HepG2 (cell line): Measurements from ENCODE around the gene FOSB. TPM values are rescaled to one million over a fixed set of nuclear protein-coding genes. Genes with fewer than 3 reads are reported as not detected.

Source experiments
- ARID5B ChIP-seq: IDR thresholded peaks from 2 replicates; pipeline ENCODE4 v1.4.0; 2020; ENCODE audit warnings: mild to moderate bottlenecking, missing genetic modification reagents
- EEA1 ChIP-seq: sonication (generic); formaldehyde crosslinking; IDR thresholded peaks from 2 replicates; pipeline ENCODE4 v1.5.1; 2020; ENCODE audit warnings: mild to moderate bottlenecking, missing genetic modification reagents, borderline replicate concordance
- EP300 ChIP-seq, 3 experiments: sonication (generic) in 1 of 3; formaldehyde crosslinking in 1 of 3; IDR thresholded peaks; 2 replicates each; pipeline versions ENCODE4 v1.5.1 to v1.6.1; 2011 to 2020; ENCODE audit warnings: low read depth in 2 of 3, low read length in 2 of 3, borderline replicate concordance in 1 of 3, improper control_type of control experiment in 1 of 3, mild to moderate bottlenecking in 1 of 3, missing genetic modification reagents in 1 of 3, moderate library complexity in 1 of 3
- FOXK1 ChIP-seq: sonication (generic); formaldehyde crosslinking; IDR thresholded peaks from 2 replicates; pipeline ENCODE4 v1.4.0; 2020; ENCODE audit warnings: low read depth, missing genetic modification reagents, borderline replicate concordance
- PHF8 ChIP-seq: sonication (generic); formaldehyde crosslinking; IDR thresholded peaks from 2 replicates; pipeline ENCODE4 v1.5.0; 2020; ENCODE audit warnings: missing genetic modification reagents
- POGZ ChIP-seq: sonication (generic); formaldehyde crosslinking; IDR thresholded peaks from 2 replicates; pipeline ENCODE4 v1.4.0; 2020; ENCODE audit warnings: mild to moderate bottlenecking, missing genetic modification reagents
- POLR2A ChIP-seq, 2 experiments: IDR thresholded peaks; 2 replicates each; pipeline ENCODE4 v1.6.1; 2011; ENCODE audit warnings: low read depth in 2 of 2, low read length in 2 of 2, mild to moderate bottlenecking in 1 of 2, moderate library complexity in 1 of 2; ENCODE audit not compliant: insufficient read depth in 1 of 2
- SALL1 ChIP-seq: sonication (generic); formaldehyde crosslinking; IDR thresholded peaks from 2 replicates; pipeline ENCODE4 v1.8.0; 2022; ENCODE audit warnings: mild to moderate bottlenecking, missing genetic modification reagents
- SPEN ChIP-seq: sonication (generic); formaldehyde crosslinking; IDR thresholded peaks from 2 replicates; pipeline ENCODE4 v1.5.1; 2020; ENCODE audit warnings: low read depth, mild to moderate bottlenecking, missing genetic modification reagents
- ZFP36L1 ChIP-seq: sonication (generic); formaldehyde crosslinking; IDR thresholded peaks from 2 replicates; pipeline ENCODE4 v1.8.0; 2022; ENCODE audit warnings: mild to moderate bottlenecking, missing genetic modification reagents, moderate library complexity
- ZNF318 ChIP-seq: sonication (generic); formaldehyde crosslinking; IDR thresholded peaks from 2 replicates; pipeline ENCODE4 v1.4.0; 2020; ENCODE audit warnings: mild to moderate bottlenecking, missing genetic modification reagents
- ZNF670 ChIP-seq: sonication (generic); formaldehyde crosslinking; IDR thresholded peaks from 2 replicates; pipeline ENCODE4 v1.8.0; 2022; ENCODE audit warnings: mild to moderate bottlenecking, missing genetic modification reagents, borderline replicate concordance
- ZNF780A ChIP-seq: sonication (generic); formaldehyde crosslinking; IDR thresholded peaks from 2 replicates; pipeline ENCODE4 v1.8.0; 2022; ENCODE audit warnings: mild to moderate bottlenecking, missing genetic modification reagents, moderate library complexity
- polyA plus RNA-seq, 8 experiments: library from polyadenylated mRNA; depleted of rRNA in 3 of 8; stranded (reverse) in 7 of 8; unstranded in 1 of 8; fragments of >200 nt; fragmentation: Illumina TruSeq in 4 of 8; extraction: Trizol in 4 of 8; gene quantifications; 2 replicates each; pipeline versions ENCODE4 v1.2.1 to v1.2.3, GENCODE V29; 2011 to 2016; ENCODE audit warnings: low read depth in 4 of 8, missing spikeins in 1 of 8, mixed read lengths in 1 of 8; ENCODE audit not compliant: insufficient read depth in 1 of 8
- total RNA-seq, 5 experiments: library from RNA; depleted of rRNA; stranded (reverse); fragments of >200 nt; fragmentation: Illumina TruSeq; extraction: Trizol; gene quantifications; 2 replicates each; pipeline ENCODE4 v1.2.3, GENCODE V29; 2016; ENCODE audit warnings: low read depth in 1 of 5
- TF ChIP-seq, protein P1 (sequence below): sonication (generic); formaldehyde crosslinking; IDR thresholded peaks from 2 replicates; pipeline ENCODE4 v1.5.1; 2020; ENCODE audit warnings: missing genetic modification reagents, mild to moderate bottlenecking, borderline replicate concordance

The FOSB gene
- total and polyA plus RNA-seq, 2 of the 13 experiments (the other 11 are each of a cell fraction or from before 2014, with no cell fraction given): 2.8 to 6.0 TPM

GRCh38 chr19:45467456-45468158 is at the start of gene FOSB (continued):
- TF ChIP-seq SPEN (peak; percentile 56; the same call in 1 of the 2 replicates), FOXK1 (CRISPR knock-in tag) (peak; percentile 78; the same call in 1 of the 2 replicates), SALL1 (peak; percentile 44; the same call in 1 of the 2 replicates), EP300 (IDR thresholded peaks at IDR 0.05; ENCODE audit: low read depth in 2 of 2, low read length in 2 of 2) (0 out of 4 replicates have a peak, but pooled peaks of 1 of the 2 experiments have one; percentile 18), EP300 (CRISPR knock-in tag; IDR thresholded peaks at IDR 0.05; ENCODE audit: borderline replicate concordance) (no peak; the same call in 1 of the 2 replicates), ZNF670 (CRISPR knock-in tag) (no peak), ZNF780A (CRISPR knock-in tag) (no peak), ZNF318 (CRISPR knock-in tag) (no peak), ARID5B (CRISPR knock-in tag) (0 out of 2 replicates have a peak, but pooled peaks have one; percentile 35), POGZ (CRISPR knock-in tag) (no peak), EEA1 (CRISPR knock-in tag) (no peak), POLR2A (IDR thresholded peaks at IDR 0.05; ENCODE audit: insufficient read depth in 1 of 2, low read depth in 2 of 2, low read length in 2 of 2) (peak; percentile 67 to 99; a peak in 3 of 4 replicates), PHF8 (peak; percentile 34; the same call in 1 of the 2 replicates), ZFP36L1 (no peak)
- TF ChIP-seq, protein P1, sequence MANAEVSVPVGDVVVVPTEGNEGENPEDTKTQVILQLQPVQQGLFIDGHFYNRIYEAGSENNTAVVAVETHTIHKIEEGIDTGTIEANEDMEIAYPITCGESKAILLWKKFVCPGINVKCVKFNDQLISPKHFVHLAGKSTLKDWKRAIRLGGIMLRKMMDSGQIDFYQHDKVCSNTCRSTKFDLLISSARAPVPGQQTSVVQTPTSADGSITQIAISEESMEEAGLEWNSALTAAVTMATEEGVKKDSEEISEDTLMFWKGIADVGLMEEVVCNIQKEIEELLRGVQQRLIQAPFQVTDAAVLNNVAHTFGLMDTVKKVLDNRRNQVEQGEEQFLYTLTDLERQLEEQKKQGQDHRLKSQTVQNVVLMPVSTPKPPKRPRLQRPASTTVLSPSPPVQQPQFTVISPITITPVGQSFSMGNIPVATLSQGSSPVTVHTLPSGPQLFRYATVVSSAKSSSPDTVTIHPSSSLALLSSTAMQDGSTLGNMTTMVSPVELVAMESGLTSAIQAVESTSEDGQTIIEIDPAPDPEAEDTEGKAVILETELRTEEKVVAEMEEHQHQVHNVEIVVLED (CRISPR knock-in tag): peak; percentile 80; the same call in 1 of the 2 replicates
